ENCODE results near the gene PRKCB. TPM values are rescaled to one million over a fixed set of nuclear protein-coding genes. Genes with fewer than 3 reads are reported as not detected.

PRKCB gene
- total RNA-seq, 1 donor from 2014 or later: 24.1 TPM

GRCh38 chr16:23801378-23801777, 34.4 kb upstream of the PRKCB start:
- DNase-seq: peak; percentile 79
- ATAC-seq: peak; percentile 78 to 84
- peaks cover 9% of the 10 kb centered on the region for H3K4me1 ChIP-seq
- H3K4me3 ChIP-seq: no peak overlapping the region
- no peaks in the 10 kb centered on the region for H3K9me3 ChIP-seq
- intact Hi-C loops (cut with DNase I): loop anchor here (10.0 kb wide), 1 partner anchor 213 kb away; no protein-coding TSS in a partner anchor
- H3K27ac ChIP-seq: no peak overlapping the region
- peak; percentile 66 for TF ChIP-seq CTCF (IDR thresholded peaks at IDR 0.05)
- H3K27me3 ChIP-seq (ENCODE audit: low read depth): no peaks in the 10 kb centered on the region
- H3K36me3 ChIP-seq: no peaks in the 10 kb centered on the region

- no peaks in the 10 kb centered on the region for H3K27me3 ChIP-seq (ENCODE audit: low read depth)
- H3K36me3 ChIP-seq: no peaks in the 10 kb centered on the region
- no peak for TF ChIP-seq CTCF (IDR thresholded peaks at IDR 0.05)
- H3K4me3 ChIP-seq: no peak overlapping the region
- no peaks in the 10 kb centered on the region for H3K9me3 ChIP-seq
- intact Hi-C loops (cut with DNase I): loop anchor here (10.0 kb wide), 1 partner anchor 212 kb away; no protein-coding TSS in a partner anchor
- H3K4me1 ChIP-seq: peaks cover 9% of the 10 kb centered on the region
- DNase-seq: no peak
- H3K27ac ChIP-seq: no peak overlapping the region
- ATAC-seq: no peak
Observed at GRCh38 chr16:23802776-23803175, 33.0 kb upstream of the PRKCB start.

GRCh38 chr16:23803591-23804123, 32.1 kb upstream of the PRKCB start:
- Histone ChIP-seq H3K4me1 (peaks cover 9% of the 10 kb centered on the region), H3K27ac (no peak overlapping the region), H3K27me3 (ENCODE audit: low read depth) (no peaks in the 10 kb centered on the region), H3K36me3 (no peaks in the 10 kb centered on the region), H3K9me3 (no peaks in the 10 kb centered on the region), H3K4me3 (peak overlapping the region; percentile 27)
- intact Hi-C loops (cut with DNase I): loop anchor here (10.0 kb wide), 1 partner anchor 211 kb away; no protein-coding TSS in a partner anchor
- peak; percentile 70 for DNase-seq
- peak; percentile 60 for TF ChIP-seq CTCF (IDR thresholded peaks at IDR 0.05)
- ATAC-seq: peak; percentile 69 to 78

- intact Hi-C loops (cut with DNase I): loop anchor here (10.0 kb wide), 1 partner anchor 208 kb away; no protein-coding TSS in a partner anchor
- Histone ChIP-seq H3K36me3 (no peaks in the 10 kb centered on the region), H3K9me3 (no peaks in the 10 kb centered on the region), H3K27ac (no peak overlapping the region), H3K4me1 (peaks cover 9% of the 10 kb centered on the region), H3K4me3 (no peak overlapping the region), H3K27me3 (ENCODE audit: low read depth) (peaks cover 7% of the 10 kb centered on the region)
- TF ChIP-seq CTCF (IDR thresholded peaks at IDR 0.05): no peak
- ATAC-seq (peak; percentile 64 to 82), DNase-seq (peak; percentile 45)
Observed at GRCh38 chr16:23807028-23807427, 28.8 kb upstream of the PRKCB start.

GRCh38 chr16:23821467-23821866, 14.3 kb upstream of the PRKCB start:
- no peak for TF ChIP-seq CTCF (IDR thresholded peaks at IDR 0.05)
- H3K9me3 ChIP-seq: no peaks in the 10 kb centered on the region
- no peak overlapping the region for H3K4me3 ChIP-seq
- H3K27me3 ChIP-seq (ENCODE audit: low read depth): no peaks in the 10 kb centered on the region
- no peaks in the 10 kb centered on the region for H3K36me3 ChIP-seq
- H3K4me1 ChIP-seq: peaks cover 9% of the 10 kb centered on the region
- ATAC-seq (no peak), DNase-seq (no peak)
- no peak overlapping the region for H3K27ac ChIP-seq
- intact Hi-C loops (cut with DNase I): no loop called here
